HG03442 (cell line): Measurements from ENCODE around the gene SERPINF2.
"Not testable (repeated sequence)": the region's sequence is repeated elsewhere in the genome, so short reads cannot be mapped to it uniquely, and the experiment has no call there.

Experiments used
- ATAC-seq: cut with Tn5 transposase; IDR thresholded peaks from one replicate; pipeline ENCODE4 v1.9.1; 2021; ENCODE audit warnings: mild to moderate bottlenecking, moderate library complexity; ENCODE audit not compliant: unreplicated experiment

The SERPINF2 gene

DNA sequence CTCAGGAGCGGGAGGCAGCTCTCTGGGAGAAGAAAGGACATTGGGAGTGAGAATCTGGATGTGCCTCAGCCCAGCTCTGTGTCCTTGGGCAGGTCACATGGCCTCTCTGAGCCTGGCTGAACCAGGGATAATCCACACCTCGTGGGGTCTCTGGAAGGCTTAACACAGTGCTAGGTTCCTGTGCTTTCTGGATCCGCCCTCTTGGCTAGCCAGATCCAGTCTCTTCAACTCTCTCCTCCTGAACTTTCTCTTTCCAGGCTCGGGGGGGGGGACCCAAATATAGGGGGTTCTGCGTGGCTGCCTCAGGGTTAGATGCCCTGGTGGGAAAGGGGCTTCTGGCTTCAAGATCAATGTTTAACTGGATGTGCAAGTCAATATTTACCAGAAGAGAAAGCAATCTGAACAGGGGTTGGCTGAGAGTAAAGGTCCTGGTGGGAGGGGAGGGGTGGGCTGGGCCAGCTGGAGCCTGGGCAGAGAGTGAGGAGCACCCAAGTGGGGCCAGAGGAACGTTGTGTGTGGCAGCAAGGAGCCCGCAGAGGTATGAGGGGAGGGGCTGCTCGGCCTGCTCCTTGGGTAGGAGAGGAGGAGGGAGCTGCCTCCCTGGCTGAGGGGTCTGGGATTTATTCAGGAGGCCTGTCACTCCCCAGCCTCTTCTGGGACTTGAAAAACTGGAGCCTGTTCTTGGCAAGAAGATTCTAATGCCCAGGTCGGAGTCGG lies at the start of gene SERPINF2:
Gene SERPINF2 (plus strand): TSS at position 501 of the 717 bp plus-strand sequence. CDS start 2,125 bp downstream, outside the sequence.
- no peak for ATAC-seq

GRCh38 chr17:1693339-1693738 lies 49.3 kb upstream of the SERPINF2 start:
- ATAC-seq, result no peak

GRCh38 chr17:1695365-1695764 lies 47.3 kb upstream of the SERPINF2 start:
- no peak for ATAC-seq

DNA sequence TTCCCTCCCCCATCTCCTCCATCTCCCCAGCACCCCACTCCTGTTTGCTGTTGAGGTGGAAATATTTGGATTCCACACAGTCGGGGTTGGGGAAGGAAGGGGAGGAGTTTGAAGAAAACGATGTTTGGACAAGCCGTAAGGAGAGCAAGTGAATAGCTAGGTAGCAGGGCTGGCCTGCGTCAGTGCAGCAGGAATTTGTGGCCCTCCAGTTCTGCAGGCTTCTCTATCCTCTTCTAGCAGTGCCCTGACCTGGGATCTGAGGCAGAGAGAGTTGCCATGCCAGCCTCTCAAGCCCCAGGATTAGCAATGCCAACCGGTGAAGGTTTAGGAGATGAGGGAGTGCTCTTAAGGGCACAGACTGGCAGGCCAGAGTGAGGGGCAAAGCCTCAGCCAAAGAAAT lies 45.0 kb upstream of the SERPINF2 start:
- no peak for ATAC-seq

DNA sequence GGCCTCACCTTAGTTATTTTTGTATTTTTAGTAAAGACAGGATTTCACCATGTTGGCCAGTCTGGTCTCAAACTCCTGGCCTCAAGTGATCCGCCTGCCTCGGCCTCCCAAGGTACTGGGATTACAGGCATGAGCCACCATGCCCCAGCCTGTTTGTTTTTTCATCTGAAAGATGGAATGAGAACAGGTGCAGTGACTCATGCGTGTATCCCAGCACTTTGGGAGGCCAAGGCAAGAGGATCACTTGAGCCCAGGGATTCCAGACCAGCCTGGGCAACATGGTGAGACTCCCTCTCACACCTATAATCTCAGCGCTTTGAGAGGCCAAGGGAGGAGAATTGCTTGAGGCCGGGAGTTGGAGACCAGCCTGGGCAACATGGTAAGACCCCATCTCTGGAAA lies 42.8 kb upstream of the SERPINF2 start:
- ATAC-seq, result not testable (repeated sequence)

DNA sequence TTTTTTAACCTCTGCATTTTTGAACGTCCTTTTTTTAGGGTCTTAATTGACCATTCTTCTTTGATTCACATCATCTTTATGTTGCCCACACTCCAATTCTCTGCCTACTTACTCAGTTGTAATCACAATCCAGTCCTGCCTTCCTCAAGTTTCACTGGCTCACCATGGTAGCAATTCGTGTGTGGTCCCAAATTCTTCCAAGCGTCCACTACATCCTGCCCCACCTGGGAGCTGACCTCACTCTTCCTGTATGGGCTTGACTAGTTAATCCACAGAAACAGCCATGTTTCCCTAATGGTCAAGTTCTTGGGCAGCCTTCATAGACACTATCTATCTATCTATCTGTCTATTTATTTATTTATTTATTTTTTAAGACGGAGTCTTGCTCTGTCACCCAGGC lies 39.6 kb upstream of the SERPINF2 start:
- no peak for ATAC-seq

DNA sequence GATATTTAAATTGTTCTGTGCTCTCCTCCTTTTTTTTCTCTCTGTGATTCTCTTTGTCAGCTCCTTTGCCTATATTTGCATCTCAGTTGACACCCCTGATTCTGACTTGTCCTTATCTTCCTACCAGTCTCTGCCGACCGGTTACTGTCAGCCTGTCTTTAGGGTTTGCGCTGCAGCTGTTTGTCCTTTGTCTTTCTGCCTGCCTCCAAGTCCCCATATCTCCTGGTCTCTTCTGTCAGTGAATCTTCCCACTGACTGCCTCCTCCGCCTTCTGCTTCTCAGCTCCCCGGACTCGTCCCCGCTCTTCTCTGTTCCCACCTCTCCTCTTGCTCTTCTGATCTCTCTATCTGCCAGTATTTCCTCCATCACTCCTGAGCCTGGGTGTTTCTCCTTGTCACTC lies 37.7 kb upstream of the SERPINF2 start:
- ATAC-seq, result no peak

DNA sequence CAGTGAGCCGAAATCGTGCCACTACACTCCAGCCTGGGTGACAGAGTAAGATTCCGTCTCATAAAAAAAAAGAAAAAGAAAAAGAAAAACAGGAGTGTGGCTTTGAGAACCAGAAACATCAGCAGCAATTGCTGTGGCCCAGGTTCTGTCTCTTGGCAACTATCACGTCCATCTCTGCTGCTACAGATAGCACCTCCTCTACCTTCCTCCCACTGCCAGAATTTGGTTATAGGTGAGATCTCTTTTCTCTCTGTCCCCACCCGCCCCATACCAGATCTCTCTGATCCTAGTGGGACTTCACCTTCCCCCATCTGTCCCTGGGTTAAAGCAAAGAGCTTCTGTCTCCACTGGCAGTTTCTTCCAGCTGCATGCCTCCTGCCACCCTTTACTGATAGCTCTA lies 35.6 kb upstream of the SERPINF2 start:
- no peak for ATAC-seq

- ATAC-seq, result not testable (repeated sequence)
Measured at GRCh38 chr17:1708791-1709346, 33.8 kb upstream of the SERPINF2 start.

- ATAC-seq, result no peak
Measured at GRCh38 chr17:1709403-1709951, 33.2 kb upstream of the SERPINF2 start.

DNA sequence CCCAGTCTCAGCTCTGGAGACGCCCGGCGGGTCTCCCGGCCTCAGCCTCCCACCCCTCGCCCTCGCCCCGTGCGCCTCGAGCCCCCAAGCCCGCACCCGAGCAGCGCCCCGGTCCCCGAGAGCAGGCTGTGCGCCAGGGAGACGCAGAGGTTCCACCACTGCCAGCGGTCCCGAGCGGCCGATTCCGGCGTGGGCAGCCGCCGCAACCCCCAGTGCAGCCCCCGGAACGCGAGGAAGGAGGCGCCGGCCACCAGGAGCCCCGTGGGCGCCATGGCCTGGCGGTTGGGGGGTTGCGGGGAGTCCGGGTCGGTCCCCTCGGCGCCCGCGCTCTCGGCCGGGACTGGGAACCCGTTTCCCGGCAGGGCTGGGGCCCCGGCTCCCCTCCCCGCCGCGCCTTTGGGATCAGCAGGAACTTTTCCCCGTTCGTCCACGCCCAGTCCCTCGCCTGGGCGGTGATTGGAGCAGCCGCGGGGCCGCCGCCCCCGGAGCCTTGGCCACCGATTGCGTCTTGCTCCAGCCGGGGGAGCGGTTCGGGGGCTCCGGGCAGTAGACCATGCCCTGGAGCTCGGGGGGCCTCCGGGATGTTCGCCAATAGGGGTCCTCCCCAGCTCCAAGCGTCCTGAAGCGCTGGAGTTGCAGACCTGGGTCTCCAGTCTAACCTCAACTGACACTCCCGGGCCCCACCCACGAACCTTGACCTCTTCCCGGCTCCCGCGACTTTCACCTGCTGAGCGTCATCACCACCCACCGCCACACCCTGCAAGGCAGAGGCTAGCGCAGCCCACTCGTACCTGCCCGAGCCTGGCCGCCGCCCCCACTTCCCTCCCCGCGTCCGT lies 32.5 kb upstream of the SERPINF2 start, which contains the start of gene TLCD2:
Gene TLCD2 (minus strand): TSS at position 407 of the 836 bp plus-strand sequence. CDS start 135 bp downstream, at position 272.
- no peak for ATAC-seq

DNA sequence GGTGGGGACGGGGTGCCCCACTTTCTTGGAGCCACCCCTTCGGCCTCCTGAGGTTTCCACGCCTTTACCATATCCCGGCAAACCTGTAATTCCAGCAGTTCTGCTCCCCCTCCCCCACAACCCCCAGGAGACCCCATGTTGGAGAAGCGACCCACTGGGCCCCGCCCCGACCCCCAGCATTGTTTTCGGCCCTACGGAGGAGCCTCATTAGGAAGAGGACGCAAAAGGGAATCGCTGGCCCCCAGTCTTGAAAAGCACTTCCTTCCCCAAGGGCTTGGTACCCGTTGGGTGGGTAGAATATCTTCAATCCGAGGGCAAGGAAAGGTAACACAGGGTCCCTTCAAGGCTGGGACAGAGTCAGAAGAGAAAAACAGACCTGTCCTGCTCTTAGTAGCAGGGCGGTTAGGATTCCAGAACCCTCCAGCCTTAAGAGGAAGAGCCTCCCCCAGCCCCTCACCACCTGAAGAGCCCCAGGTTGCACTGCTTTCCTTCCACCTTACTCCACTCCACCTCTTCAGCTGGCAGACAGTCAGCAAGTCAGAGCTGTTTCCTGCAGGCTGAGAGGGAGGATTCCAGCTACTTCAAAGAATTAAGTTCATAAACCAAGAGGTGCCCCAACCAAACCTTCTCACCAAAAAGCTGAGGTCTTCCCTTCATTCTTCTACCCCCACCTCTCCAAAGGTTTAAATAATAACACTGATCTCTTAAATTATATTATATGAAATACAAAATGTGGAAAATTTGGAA lies 31.7 kb upstream of the SERPINF2 start:
- ATAC-seq, result no peak

DNA sequence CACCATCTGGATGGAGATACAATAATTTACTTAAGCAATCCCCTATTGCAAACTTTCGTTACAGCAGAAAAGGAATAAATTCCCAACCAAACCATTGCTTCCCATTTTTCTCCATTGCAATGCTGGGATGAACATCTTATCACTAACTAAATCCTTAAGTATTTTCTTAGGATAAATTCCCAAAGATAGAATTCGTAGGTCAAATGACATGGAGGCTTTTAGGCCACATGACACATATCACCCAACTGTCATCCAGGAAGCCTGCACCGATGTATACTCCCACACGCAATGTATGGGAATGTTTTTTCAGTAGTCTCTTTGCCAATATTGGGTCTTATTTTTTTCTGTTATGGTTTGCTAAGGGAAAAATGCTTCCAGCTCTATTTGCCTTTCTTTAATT lies 30.9 kb upstream of the SERPINF2 start:
- no peak for ATAC-seq

DNA sequence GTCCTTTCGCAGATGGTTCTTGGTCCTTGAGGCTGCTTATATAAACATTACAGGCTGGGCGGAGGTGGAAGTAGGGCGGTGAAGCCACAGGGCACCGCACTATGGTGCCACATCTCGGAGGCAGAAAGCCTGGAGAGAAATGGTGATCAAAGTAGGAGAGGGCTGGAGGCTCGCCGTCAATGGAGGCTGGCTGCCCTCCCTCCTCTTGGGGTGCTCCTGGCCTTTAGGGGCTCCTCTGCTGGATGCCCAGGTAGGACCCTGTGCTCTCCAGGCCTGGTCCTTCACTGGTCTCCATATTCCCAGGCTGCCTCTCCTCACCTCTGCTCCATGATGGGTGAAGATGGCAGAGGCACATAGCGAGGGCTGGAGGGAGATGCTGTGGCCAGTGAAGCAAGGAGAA lies 30.4 kb upstream of the SERPINF2 start:
- ATAC-seq, result no peak

GRCh38 chr17:1713160-1713877 lies 29.4 kb upstream of the SERPINF2 start:
- ATAC-seq, result no peak

GRCh38 chr17:1713878-1714426 lies 28.7 kb upstream of the SERPINF2 start:
- ATAC-seq, result no peak

- ATAC-seq, result no peak
Measured at GRCh38 chr17:1714427-1714979, 28.2 kb upstream of the SERPINF2 start.

- no peak for ATAC-seq
Measured at GRCh38 chr17:1714980-1715802, 27.5 kb upstream of the SERPINF2 start.

DNA sequence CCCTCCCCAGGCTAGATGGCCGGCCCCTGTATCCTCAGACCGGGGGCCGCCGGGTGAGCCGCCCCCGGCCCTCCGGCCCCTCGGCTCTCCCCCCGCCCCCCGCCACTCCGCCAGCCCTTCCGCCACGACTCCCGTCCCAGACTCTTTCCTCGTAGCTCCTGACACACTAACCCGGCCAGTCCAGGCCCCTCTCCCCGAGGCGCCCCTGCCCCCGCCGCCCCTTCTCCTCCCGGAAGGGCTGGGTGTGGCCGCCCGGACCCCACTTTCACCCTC lies 26.9 kb upstream of the SERPINF2 start:
- no peak for ATAC-seq
